Daoy (cell line): ENCODE measurements around the gene ZNF236. TPM values are rescaled to one million over a fixed set of nuclear protein-coding genes. Genes with fewer than 3 reads are reported as not detected.
"Not testable (repeated sequence)": the region's sequence is repeated elsewhere in the genome, so short reads cannot be mapped to it uniquely, and the experiment has no call there.

ENCODE experiments used
- DNase-seq: peaks from one replicate; pipeline ENCODE4 v3.0.0-alpha.2; 2015; ENCODE audit warnings: low read depth
- total RNA-seq: library from RNA; depleted of rRNA; stranded (reverse); fragments of >200 nt; shearing (Covaris generic); gene quantifications from 2 replicates; pipeline ENCODE4 v1.2.3, GENCODE V29; 2014

Gene ZNF236
- total RNA-seq, 1 experiment from 2014 or later: 2.5 TPM

DNA sequence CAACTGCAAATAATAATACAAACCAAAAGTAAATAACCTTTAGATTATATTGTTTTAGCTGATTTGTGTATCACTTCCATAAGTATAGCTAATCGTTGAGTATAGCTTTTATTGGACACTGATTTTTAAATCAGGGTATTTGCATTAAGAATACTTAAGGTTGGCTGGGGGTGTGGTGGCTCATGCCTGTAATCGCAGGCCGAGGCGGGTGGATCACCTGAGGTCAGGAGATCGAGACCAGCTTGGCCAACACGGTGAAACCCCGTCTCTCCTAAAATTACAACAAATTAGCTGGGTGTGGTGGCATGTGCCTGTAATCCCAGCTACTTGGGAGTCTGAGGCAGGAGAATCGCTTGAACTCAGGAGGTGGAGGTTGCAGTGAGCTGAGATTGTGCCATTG lies 122.0 kb downstream of the ZNF236 start:
- DNase-seq: not testable (repeated sequence)

DNA sequence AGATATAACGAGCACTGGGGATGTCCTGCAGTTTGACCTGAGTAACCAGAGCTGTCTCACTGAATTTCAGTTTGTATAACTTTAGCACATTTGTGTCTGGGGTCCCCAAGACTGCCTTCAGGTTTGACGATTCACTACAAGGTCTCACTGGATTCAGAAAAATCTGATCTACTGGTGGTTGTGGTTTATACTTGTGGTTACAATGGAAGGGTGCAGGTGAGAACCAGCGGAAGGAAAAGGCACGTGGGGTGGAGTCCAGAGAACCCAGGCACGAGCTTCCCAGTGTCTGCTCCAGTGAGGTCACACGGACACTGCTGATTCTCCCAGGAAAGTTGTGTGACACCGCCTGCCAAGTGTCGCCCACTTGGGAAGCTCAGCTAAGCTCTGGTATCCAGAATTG lies 126.0 kb downstream of the ZNF236 start:
- DNase-seq: no peak

DNA sequence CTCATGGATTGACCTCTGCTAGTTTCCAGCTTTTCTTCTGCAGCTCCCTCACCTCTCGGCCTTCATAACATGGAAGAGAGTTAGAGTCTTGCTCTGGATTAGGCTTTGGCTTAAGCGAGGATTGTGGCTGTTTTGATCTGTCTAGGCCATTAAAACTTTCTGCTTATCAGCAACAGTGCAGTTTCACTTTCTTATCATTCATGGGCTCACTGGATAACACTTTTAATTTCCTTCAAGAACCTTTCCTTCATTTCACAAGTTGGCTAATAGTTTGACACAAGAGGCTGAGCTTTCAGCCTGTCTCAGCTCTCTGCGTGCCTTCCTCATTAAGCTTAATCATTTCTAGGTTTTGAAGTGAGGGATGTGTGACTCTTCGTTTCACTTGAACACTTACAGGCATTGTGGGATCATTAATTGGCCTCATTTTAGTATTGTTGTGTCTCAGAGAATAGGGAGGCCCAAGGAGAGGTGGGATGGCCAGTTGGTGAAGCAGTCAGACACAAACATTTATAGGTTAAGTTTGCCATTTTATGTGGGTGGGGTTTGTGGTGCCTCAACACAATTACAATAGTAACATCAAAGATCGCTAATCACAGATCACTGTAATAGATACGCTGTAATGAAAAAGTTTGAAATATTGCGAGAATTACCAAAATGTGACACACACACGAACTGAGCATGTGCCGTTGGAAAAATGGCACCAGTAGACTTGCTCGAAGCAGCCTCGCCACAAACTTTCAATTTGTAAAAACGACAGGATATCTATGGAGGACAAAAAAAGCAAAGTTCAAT lies 129.3 kb downstream of the ZNF236 start:
- no peak for DNase-seq

DNA sequence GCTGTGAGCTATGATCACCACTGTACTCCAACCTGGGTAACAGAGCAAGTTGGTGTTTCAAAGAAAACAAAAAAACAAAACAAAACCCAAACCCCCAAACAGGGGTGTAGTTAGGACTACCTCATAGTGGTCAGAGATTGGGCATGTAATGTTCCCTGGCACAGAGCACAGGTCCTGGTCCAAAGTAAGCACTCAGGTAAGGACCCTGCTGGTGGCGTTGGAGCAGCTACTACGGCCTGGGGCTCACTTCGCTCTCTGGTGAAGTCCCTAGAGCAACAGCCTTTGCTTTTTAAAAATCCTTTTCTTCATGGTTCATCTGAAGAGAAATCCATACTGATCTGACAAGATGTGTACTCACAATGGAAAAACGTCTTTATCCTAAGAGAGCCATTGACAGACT lies 130.4 kb downstream of the ZNF236 start:
- no peak for DNase-seq

DNA sequence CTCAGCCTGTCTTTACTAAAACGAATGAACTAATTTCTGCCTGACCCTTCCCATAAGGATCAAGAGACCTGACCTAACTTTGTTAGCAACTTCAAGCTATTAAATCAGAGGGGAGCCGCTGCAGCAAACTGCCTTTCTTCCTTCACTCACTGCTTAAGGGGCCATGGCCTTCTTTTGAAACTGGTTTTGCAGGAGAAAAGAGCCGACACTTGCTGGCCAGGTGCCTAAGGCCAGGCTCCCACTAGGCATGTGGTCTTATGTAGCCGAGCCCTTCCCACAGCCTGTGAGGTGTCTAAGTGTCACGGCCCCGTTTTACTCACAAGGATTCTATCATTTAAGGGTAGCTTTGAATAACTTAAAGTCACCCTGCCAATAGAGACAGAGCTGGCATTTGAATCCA lies 130.8 kb downstream of the ZNF236 start:
- no peak for DNase-seq

DNA sequence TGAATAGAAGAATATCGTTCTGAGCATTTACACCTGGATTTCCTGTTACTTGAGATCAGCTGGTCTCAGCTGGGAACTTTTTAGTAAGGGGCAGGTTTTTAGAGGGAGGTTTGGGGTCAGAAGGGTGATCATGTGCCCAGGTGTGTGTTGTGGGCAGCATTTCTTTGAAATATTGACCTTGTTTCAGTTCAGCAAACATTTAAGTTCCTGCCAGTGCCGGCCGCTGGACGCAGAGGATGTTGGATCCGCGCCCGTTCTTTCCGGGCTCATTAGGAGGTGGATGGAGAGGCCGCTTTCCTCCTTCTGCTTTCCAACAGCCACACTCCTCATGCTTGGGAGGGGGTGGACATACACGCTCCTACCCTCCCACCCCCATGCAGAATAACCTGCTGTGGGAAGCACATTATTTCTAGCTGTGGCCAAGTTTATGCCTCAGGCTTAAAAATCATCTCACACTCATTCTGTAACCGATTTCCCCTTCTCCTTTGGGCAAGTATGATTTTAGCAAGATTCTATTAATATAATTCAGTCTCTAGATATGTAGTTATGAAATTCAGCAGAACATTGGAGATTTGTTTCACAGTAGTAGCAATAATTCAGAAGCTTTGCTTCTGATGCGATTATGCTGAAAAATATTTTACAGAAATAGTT lies 131.4 kb downstream of the ZNF236 start:
- no peak for DNase-seq

DNA sequence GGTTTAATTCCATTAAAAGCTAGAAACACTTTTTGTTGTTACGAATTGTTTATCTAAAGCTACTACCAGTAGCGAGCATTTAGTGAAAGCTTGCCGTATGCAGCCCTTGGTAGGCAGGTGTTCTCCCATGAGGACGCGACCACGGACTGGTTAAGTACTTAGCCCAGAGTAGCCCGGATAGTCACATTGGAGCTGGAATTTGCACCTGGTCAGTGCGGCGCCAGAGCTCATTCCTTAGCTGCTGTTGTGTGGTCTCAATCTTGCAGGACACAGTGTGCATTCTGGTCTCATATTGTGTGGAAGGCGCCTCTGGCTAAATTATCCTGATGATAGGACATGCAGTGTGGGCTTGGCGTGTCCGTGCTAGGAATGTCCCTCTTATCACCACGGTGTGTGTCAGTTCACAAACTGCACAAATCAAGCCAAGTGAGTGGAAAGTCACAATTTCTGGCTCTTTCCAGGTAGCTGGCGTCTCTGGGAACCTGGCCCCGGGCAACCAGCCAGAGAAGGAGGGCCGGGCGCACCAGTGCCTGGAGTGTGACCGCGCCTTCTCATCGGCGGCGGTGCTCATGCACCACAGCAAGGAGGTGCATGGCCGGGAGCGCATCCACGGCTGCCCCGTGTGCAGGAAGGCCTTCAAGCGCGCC lies 133.3 kb downstream of the ZNF236 start:
- no peak for DNase-seq

GRCh38 chr18:76956648-76957047 lies 134.3 kb downstream of the ZNF236 start:
- DNase-seq: no peak

DNA sequence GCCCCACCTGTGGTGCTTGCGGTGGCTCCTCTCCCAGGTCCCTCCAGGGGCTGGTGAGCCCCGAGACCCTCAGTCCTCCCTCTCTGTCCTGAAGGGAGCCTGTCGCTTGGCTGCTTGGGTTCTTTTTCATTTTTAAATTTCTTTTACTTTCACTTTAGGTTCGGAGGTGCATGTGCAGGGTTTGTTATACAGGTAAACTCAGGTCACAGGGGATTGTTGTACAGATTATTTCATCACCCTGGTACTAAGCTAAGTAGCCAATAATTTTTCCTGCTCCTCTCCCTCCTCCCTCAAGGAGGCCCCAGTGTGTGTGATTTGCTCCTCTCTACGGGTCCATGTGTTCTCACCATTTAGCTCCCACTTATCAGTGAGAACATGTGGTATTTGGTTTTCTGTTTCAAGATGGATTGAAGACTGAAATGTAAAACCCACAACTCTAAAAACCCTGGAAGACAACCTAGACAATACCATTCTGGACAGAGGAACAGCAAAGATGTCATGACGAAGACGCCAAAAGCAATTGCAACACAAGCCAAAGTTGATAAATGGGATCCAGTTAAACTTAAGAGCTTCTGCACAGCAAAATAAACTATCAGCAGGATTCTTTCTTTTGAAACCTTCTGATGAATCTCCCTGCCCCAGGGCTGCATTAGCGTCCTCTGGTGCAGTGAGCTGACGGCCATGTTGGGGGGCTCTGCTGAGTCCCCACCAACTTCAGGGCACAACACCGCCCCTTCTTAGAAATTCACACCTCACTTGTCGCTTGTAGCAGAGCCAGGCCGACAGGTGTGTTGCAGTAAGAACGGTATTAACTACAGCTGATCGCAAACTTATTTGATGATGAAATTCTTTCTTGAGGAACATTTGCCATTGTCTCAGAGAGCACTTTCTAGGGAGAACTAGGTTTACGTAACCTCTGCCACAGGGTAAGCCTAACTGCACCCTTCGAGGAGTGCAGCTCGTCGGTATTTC lies 135.3 kb downstream of the ZNF236 start:
- no peak for DNase-seq

DNA sequence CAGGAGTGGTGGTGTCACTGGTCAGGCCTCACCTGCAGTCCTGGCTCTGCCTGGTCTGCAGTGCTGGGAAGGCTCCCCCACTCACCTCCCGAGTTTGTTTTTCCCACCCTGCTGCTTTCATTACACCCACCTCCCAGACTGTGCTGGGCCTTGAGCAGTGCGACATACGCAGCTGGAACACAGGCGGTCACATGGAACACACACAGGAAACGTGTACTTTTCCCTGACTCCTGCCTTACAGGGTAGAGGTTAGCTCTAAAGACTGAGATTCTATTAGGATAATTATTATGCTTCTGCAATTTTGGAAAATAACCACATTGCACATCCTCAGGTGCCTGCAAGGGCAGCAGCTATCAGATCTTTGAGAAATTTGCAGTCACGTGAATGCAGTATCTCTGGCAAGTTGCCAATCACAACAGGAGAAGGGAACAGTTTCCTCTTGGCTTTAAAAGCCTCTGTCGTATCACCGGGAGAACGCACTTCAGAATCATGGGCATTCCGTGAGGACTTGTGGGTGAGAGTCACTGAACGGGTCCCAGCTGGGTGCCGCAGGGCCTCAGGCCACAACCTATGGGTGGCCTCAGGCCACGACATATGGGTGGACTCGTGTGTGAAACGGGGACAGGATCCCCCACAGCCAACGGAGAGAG lies 136.5 kb downstream of the ZNF236 start:
- DNase-seq: no peak

- DNase-seq: no peak
Measured at GRCh38 chr18:76959605-76960004, 137.2 kb downstream of the ZNF236 start.

DNA sequence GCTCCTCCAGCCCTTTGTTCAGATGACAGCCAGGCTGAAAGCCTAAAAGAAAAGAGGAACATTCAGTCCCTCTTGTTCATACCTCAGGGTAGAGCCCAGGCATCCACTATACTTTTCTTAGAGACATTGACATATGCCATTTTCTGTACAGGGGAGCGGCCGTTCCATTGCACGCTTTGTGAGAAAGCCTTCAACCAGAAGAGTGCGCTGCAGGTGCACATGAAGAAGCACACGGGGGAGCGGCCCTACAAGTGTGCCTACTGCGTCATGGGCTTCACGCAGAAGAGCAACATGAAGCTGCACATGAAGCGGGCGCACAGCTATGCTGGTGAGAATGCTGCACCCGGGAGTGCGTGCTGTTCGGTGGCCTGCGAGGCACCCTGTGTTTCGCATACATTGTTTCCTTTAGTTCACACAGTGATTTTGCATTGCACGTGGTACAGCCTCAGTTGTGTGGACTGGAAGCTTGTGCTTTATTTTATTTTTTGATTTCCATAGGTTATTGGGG lies 138.2 kb downstream of the ZNF236 start:
- DNase-seq: no peak

DNA sequence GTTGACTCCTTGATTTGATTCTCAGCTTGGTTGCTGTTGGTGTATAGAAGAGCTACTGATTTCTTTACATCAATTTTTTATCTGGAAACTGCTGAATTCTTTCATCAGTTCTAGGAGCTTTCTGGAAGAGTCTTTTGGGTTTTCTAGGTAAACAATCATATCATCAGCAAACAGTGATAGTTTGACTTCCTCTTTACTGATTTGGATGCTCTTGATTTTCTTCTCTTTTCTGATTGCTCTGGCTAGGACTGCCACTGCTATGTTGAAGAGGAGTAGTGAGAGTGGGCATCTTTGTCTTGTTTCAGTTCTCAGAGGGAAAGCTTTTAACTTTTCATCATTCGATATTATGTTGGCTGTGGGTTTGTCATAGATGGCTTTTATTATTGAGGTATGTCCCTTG lies 140.5 kb downstream of the ZNF236 start:
- DNase-seq: no peak

DNA sequence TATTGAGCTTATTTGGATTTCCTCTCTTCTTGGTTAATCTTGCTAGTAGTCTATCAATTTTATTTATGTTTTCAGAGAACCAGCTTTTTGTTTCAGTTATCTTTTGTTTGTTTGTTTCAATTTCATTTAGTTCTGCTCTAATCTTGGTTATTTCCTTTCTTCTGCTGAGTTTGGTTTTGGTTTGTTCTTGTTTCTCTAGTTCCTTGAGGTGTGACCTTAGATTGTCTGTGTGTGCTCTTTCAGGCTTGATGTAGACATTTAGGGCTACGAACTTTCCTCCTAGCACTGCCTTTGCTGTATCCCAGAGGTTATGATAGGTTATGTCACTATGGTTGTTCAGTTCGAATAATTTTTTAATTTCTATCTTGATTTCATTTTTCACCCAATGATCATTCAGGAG lies 141.6 kb downstream of the ZNF236 start:
- DNase-seq: no peak

DNA sequence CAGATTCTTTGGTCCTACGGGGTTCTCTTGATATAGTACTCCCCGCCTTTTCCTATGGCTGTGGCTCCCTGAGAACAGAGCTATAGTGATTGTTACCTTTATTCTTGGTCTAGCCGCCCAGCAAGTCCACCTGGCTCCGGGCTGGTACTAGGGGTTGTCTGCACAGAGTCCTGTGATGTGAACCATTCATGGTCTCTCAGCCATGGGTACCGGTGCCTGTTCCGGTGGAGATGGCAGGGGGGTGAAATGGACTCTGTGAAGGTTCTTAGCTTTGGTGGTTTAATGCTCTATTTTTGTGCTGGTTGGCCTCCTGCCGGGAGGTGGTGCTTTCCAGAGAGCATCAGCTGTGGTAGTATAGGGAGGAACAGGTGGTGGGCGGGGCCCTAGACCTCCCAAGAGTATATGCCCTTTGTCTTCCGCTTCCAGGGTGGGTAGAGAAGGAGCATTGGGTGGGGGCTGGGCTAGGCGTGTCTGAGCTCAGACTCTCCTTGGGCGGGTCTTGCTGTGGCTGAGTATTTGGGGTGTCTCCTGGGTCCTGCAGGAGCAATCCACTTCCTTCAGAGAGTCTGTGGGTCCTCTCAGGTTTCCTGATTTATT lies 143.3 kb downstream of the ZNF236 start:
- not testable (repeated sequence) for DNase-seq

DNA sequence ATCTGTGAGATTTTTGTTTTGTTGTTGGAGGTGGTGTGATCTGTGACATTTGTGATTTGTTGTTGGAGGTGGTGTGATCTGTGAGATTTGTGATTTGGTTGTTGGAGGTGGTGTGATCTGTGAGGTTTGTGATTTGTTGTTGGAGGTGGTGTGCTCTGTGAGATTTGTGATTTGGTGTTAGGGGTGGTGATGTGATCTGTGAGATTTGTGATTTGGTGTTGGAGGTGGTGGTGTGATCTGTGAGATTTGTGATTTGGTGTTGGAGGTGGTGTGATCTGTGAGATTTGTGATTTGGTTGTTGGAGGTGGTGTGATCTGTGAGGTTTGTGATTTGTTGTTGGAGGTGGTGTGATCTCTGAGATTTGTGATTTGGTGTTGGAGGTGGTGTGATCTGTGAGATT lies 144.9 kb downstream of the ZNF236 start:
- DNase-seq: not testable (repeated sequence)

- no peak for DNase-seq
Measured at GRCh38 chr18:76967721-76968472, 145.5 kb downstream of the ZNF236 start.

DNA sequence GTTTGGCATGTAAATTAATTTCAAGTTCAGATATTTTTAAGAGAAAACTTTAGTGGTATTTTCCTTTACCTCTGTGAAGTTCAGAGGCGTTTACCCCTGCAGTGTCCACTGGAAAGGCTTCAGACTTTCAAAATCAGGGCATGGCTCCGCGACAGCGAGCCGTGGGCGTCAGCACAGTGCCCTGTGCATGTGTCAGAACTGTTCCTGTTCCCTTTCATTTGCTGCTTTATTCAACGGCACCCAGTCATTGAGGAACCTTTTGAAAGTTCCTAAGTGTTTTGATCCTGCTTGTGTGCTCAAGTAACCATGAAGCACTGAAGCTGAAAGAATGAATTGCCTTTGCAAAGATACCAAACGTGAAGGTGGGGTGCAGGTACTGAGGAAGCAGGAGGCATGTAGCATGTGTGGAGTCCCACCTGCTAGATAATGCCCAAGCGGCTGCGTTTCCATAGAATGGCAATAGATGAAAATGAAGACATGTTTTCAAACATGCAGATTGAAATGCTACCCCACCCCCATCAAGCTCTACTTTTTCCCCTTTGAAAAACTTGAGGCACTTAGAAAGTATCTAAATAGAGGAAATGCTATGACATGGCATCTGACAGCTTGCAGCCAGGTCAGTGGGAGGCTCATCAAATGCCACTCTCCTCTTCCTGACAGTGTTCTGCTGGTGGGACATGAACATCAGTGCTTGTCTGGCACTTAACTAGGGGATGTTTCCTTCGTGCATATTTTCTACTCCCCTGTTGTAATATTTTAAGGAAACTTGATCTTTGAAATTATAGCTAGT lies 148.6 kb downstream of the ZNF236 start:
- no peak for DNase-seq

- no peak for DNase-seq
Measured at GRCh38 chr18:76972241-76972640, 149.9 kb downstream of the ZNF236 start.
